ENCODE data around the gene SEC61B. TPM values are rescaled to one million over a fixed set of nuclear protein-coding genes. Genes with fewer than 3 reads are reported as not detected.
"Not testable (repeated sequence)": the region's sequence is repeated elsewhere in the genome, so short reads cannot be mapped to it uniquely, and the experiment has no call there.

The SEC61B gene
- total and polyA plus RNA-seq, 4 experiments from 2014 or later, result 101 to 532 (median 248) TPM

- Histone ChIP-seq H3K27me3 (ENCODE audit: insufficient read depth, low read length) (no peaks in the 10 kb centered on the region), H3K36me3 (ENCODE audit: insufficient read depth, low read length) (peaks cover 1% of the 10 kb centered on the region), H3K4me1 (ENCODE audit: insufficient read depth, low read length) (no peaks in the 10 kb centered on the region), H3K4me3 (ENCODE audit: low read length in 2 of 2) (no peak overlapping the region), H3K27ac (ENCODE audit: low read depth, low read length) (no peak overlapping the region), H3K9me3 (ENCODE audit: control insufficient read depth in 1 of 2, low read length in 2 of 2) (no peaks in the 10 kb centered on the region)
- no peaks in the 10 kb centered on the region for H3K27me3 Mint-ChIP-seq
- H3K4me1 Mint-ChIP-seq, result peaks cover 0 to 6% (median 1%) of the 10 kb centered on the region in 4 donors
- CTCF ChIA-PET (ENCODE audit: partially characterized antibody), result interaction anchor here (0.7 kb wide), 1 partner anchor 17 kb away, joined by 4 read pairs; no protein-coding TSS in a partner anchor
- peaks cover 49 to 63% of the 10 kb centered on the region in 2 donors for H3K36me3 Mint-ChIP-seq
- H3K9me3 Mint-ChIP-seq, result no peaks in the 10 kb centered on the region
- no peak for DNase-seq
- POLR2A ChIA-PET (ENCODE audit: partially characterized antibody), result no interaction called here
- intact Hi-C loops (cut with micrococcal nuclease), result no loop called here
- peak overlapping the region in 4 of 7 donors; percentile 48 to 67 (median 57) for H3K27ac Mint-ChIP-seq
- no peak overlapping the region for H3K4me3 Mint-ChIP-seq
Measured at GRCh38 chr9:99235926-99236634, 14.0 kb downstream of the SEC61B start.

- Mint-ChIP-seq H3K4me1 (peaks cover 0 to 6% (median 1%) of the 10 kb centered on the region in 4 donors), H3K4me3 (no peak overlapping the region), H3K9me3 (no peaks in the 10 kb centered on the region), H3K27me3 (no peaks in the 10 kb centered on the region), H3K27ac (no peak overlapping the region), H3K36me3 (peaks cover 50 to 56% of the 10 kb centered on the region in 2 donors)
- no peak for DNase-seq
- no peak overlapping the region for H3K4me3 ChIP-seq (ENCODE audit: low read length in 2 of 2)
- no peaks in the 10 kb centered on the region for H3K27me3 ChIP-seq (ENCODE audit: insufficient read depth, low read length)
- ChIA-PET POLR2A (ENCODE audit: partially characterized antibody) (no interaction called here), CTCF (ENCODE audit: partially characterized antibody) (no interaction called here)
- intact Hi-C loops (cut with micrococcal nuclease), result no loop called here
- H3K27ac ChIP-seq (ENCODE audit: low read depth, low read length), result no peak overlapping the region
- no peaks in the 10 kb centered on the region for H3K36me3 ChIP-seq (ENCODE audit: insufficient read depth, low read length)
- H3K4me1 ChIP-seq (ENCODE audit: insufficient read depth, low read length), result no peaks in the 10 kb centered on the region
- no peaks in the 10 kb centered on the region for H3K9me3 ChIP-seq (ENCODE audit: control insufficient read depth in 1 of 2, low read length in 2 of 2)
Measured at GRCh38 chr9:99237356-99237755, 15.3 kb downstream of the SEC61B start.

- H3K4me1 Mint-ChIP-seq; H3K27me3 ChIP-seq (ENCODE audit: insufficient read depth, low read length); CTCF ChIA-PET (ENCODE audit: partially characterized antibody); H3K9me3 Mint-ChIP-seq; H3K4me3 Mint-ChIP-seq; H3K9me3 ChIP-seq (ENCODE audit: control insufficient read depth in 1 of 2, low read length in 2 of 2); H3K27ac ChIP-seq (ENCODE audit: low read depth, low read length); POLR2A ChIA-PET (ENCODE audit: partially characterized antibody); H3K4me1 ChIP-seq (ENCODE audit: insufficient read depth, low read length); H3K27me3 Mint-ChIP-seq; DNase-seq; intact Hi-C loops (cut with micrococcal nuclease); H3K4me3 ChIP-seq (ENCODE audit: low read length in 2 of 2); H3K36me3 ChIP-seq (ENCODE audit: insufficient read depth, low read length): not testable (repeated sequence)
- Mint-ChIP-seq H3K27ac (peak overlapping the region in 2 of 7 donors; percentile 27 to 77), H3K36me3 (peaks cover 49 to 55% of the 10 kb centered on the region in 2 donors)
Measured at GRCh38 chr9:99237849-99238248, 15.8 kb downstream of the SEC61B start.

- Mint-ChIP-seq H3K27ac (peak overlapping the region in 1 of 7 donors; percentile 77), H3K4me1 (peaks cover 0 to 6% (median 1%) of the 10 kb centered on the region in 4 donors), H3K27me3 (no peaks in the 10 kb centered on the region), H3K9me3 (peaks cover 0 to 2% (median 0%) of the 10 kb centered on the region in 8 donors), H3K4me3 (no peak overlapping the region), H3K36me3 (peaks cover 49 to 55% of the 10 kb centered on the region in 2 donors)
- Histone ChIP-seq H3K4me1 (ENCODE audit: insufficient read depth, low read length) (no peaks in the 10 kb centered on the region), H3K27me3 (ENCODE audit: insufficient read depth, low read length) (no peaks in the 10 kb centered on the region), H3K27ac (ENCODE audit: low read depth, low read length) (no peak overlapping the region), H3K36me3 (ENCODE audit: insufficient read depth, low read length) (no peaks in the 10 kb centered on the region), H3K9me3 (ENCODE audit: control insufficient read depth in 1 of 2, low read length in 2 of 2) (no peaks in the 10 kb centered on the region), H3K4me3 (ENCODE audit: low read length in 2 of 2) (no peak overlapping the region)
- intact Hi-C loops (cut with micrococcal nuclease), result no loop called here
- POLR2A ChIA-PET (ENCODE audit: partially characterized antibody), result no interaction called here
- CTCF ChIA-PET (ENCODE audit: partially characterized antibody), result no interaction called here
- no peak for DNase-seq
Measured at GRCh38 chr9:99238331-99238730, 16.2 kb downstream of the SEC61B start.

GRCh38 chr9:99239341-99240060 lies 17.4 kb downstream of the SEC61B start:
- Mint-ChIP-seq H3K27ac (peak overlapping the region in 2 of 7 donors; percentile 29 to 59), H3K9me3 (peaks cover 0 to 2% (median 0%) of the 10 kb centered on the region in 8 donors), H3K27me3 (no peaks in the 10 kb centered on the region), H3K36me3 (peaks cover 52 to 55% of the 10 kb centered on the region in 2 donors), H3K4me1 (peaks cover 0 to 6% (median 1%) of the 10 kb centered on the region in 4 donors), H3K4me3 (no peak overlapping the region)
- no peak for DNase-seq
- POLR2A ChIA-PET (ENCODE audit: partially characterized antibody), result no interaction called here
- Histone ChIP-seq H3K27me3 (ENCODE audit: insufficient read depth, low read length) (no peaks in the 10 kb centered on the region), H3K9me3 (ENCODE audit: control insufficient read depth in 1 of 2, low read length in 2 of 2) (no peaks in the 10 kb centered on the region), H3K4me1 (ENCODE audit: insufficient read depth, low read length) (no peaks in the 10 kb centered on the region), H3K27ac (ENCODE audit: low read depth, low read length) (no peak overlapping the region), H3K4me3 (ENCODE audit: low read length in 2 of 2) (no peak overlapping the region), H3K36me3 (ENCODE audit: insufficient read depth, low read length) (no peaks in the 10 kb centered on the region)
- intact Hi-C loops (cut with micrococcal nuclease), result no loop called here
- CTCF ChIA-PET (ENCODE audit: partially characterized antibody), result interaction anchor here (2.2 kb wide), 1 partner anchor 7 kb away, joined by 10 read pairs; no protein-coding TSS in a partner anchor

- CTCF ChIA-PET (ENCODE audit: partially characterized antibody), result interaction anchor here (2.2 kb wide), 1 partner anchor 9 kb away, joined by 10 read pairs; no protein-coding TSS in a partner anchor
- Histone ChIP-seq H3K27ac (ENCODE audit: low read depth, low read length) (no peak overlapping the region), H3K27me3 (ENCODE audit: insufficient read depth, low read length) (no peaks in the 10 kb centered on the region), H3K9me3 (ENCODE audit: control insufficient read depth in 1 of 2, low read length in 2 of 2) (no peaks in the 10 kb centered on the region), H3K4me1 (ENCODE audit: insufficient read depth, low read length) (no peaks in the 10 kb centered on the region), H3K4me3 (ENCODE audit: low read length in 2 of 2) (no peak overlapping the region), H3K36me3 (ENCODE audit: insufficient read depth, low read length) (no peaks in the 10 kb centered on the region)
- no peak overlapping the region for H3K4me3 Mint-ChIP-seq
- H3K27me3 Mint-ChIP-seq, result no peaks in the 10 kb centered on the region
- H3K9me3 Mint-ChIP-seq, result peaks cover 0 to 2% (median 0%) of the 10 kb centered on the region in 8 donors
- no peak for DNase-seq
- intact Hi-C loops (cut with micrococcal nuclease), result no loop called here
- no peaks in the 10 kb centered on the region for H3K4me1 Mint-ChIP-seq
- H3K27ac Mint-ChIP-seq, result no peak overlapping the region
- H3K36me3 Mint-ChIP-seq, result peaks cover 49 to 50% of the 10 kb centered on the region in 2 donors
- POLR2A ChIA-PET (ENCODE audit: partially characterized antibody), result no interaction called here
Measured at GRCh38 chr9:99241106-99241505, 19.0 kb downstream of the SEC61B start.

- Mint-ChIP-seq H3K4me3 (no peak overlapping the region), H3K36me3 (peaks cover 30 to 39% of the 10 kb centered on the region in 2 donors), H3K27ac (peak overlapping the region in 2 of 7 donors; percentile 6 to 42), H3K9me3 (peaks cover 0 to 4% (median 0%) of the 10 kb centered on the region in 8 donors), H3K4me1 (no peaks in the 10 kb centered on the region), H3K27me3 (no peaks in the 10 kb centered on the region)
- no peak for DNase-seq
- Histone ChIP-seq H3K27ac (ENCODE audit: low read depth, low read length) (no peak overlapping the region), H3K4me1 (ENCODE audit: insufficient read depth, low read length) (no peaks in the 10 kb centered on the region), H3K36me3 (ENCODE audit: insufficient read depth, low read length) (no peaks in the 10 kb centered on the region), H3K4me3 (ENCODE audit: low read length in 2 of 2) (no peak overlapping the region), H3K9me3 (ENCODE audit: control insufficient read depth in 1 of 2, low read length in 2 of 2) (no peaks in the 10 kb centered on the region), H3K27me3 (ENCODE audit: insufficient read depth, low read length) (no peaks in the 10 kb centered on the region)
- ChIA-PET CTCF (ENCODE audit: partially characterized antibody) (no interaction called here), POLR2A (ENCODE audit: partially characterized antibody) (no interaction called here)
- intact Hi-C loops (cut with micrococcal nuclease), result no loop called here
Measured at GRCh38 chr9:99244344-99245260, 22.5 kb downstream of the SEC61B start.

Data from CD4-positive, alpha-beta memory T cell (primary cell).